HepG2 (cell line): ENCODE results near the gene HBS1L. TPM values are rescaled to one million over a fixed set of nuclear protein-coding genes. Genes with fewer than 3 reads are reported as not detected.

Experiments used
- ARNT2 ChIP-seq: sonication (generic); formaldehyde crosslinking; IDR thresholded peaks from 2 replicates; pipeline ENCODE4 v1.8.0; 2022; ENCODE audit warnings: mild to moderate bottlenecking, low read depth, missing genetic modification reagents, moderate library complexity
- ATF5 ChIP-seq: sonication (generic); formaldehyde crosslinking; IDR thresholded peaks from 2 replicates; pipeline ENCODE4 v1.4.0; 2020; ENCODE audit warnings: mild to moderate bottlenecking, low read depth, missing genetic modification reagents
- HBP1 ChIP-seq: IDR thresholded peaks from 2 replicates; pipeline ENCODE4 v1.6.1; 2016; ENCODE audit warnings: low read depth, control low read depth
- HOXA5 ChIP-seq: sonication (generic); formaldehyde crosslinking; IDR thresholded peaks from 2 replicates; pipeline ENCODE4 v1.4.0; 2020; ENCODE audit warnings: missing genetic modification reagents
- MTA1 ChIP-seq: sonication (generic); formaldehyde crosslinking; IDR thresholded peaks from 2 replicates; pipeline ENCODE4 v1.4.0; 2020; ENCODE audit warnings: missing genetic modification reagents, mild to moderate bottlenecking, borderline replicate concordance
- PAXIP1 ChIP-seq: sonication (generic); formaldehyde crosslinking; conservative IDR thresholded peaks from 2 replicates; pipeline ENCODE4 v1.4.0; 2020; ENCODE audit warnings: mild to moderate bottlenecking, missing genetic modification reagents, moderate library complexity
- PRDM15 ChIP-seq: sonication (generic); formaldehyde crosslinking; IDR thresholded peaks from 2 replicates; pipeline ENCODE4 v1.4.0; 2020; ENCODE audit warnings: missing genetic modification reagents
- ZC3H13 ChIP-seq: sonication (generic); formaldehyde crosslinking; IDR thresholded peaks from 2 replicates; pipeline ENCODE4 v1.8.1; 2023; ENCODE audit warnings: mild to moderate bottlenecking, missing genetic modification reagents, moderate library complexity
- ZNF225 ChIP-seq: sonication (generic); formaldehyde crosslinking; IDR thresholded peaks from 2 replicates; pipeline ENCODE4 v1.4.0; 2020; ENCODE audit warnings: mild to moderate bottlenecking, missing genetic modification reagents
- ZNF260 ChIP-seq: sonication (generic); formaldehyde crosslinking; IDR thresholded peaks from 2 replicates; pipeline ENCODE4 v1.4.0; 2020; ENCODE audit warnings: missing genetic modification reagents, low read depth, mild to moderate bottlenecking, borderline replicate concordance
- ZNF503 ChIP-seq: sonication (generic); formaldehyde crosslinking; IDR thresholded peaks from 2 replicates; pipeline ENCODE4 v1.4.0; 2020; ENCODE audit warnings: missing genetic modification reagents
- ZNF574 ChIP-seq: sonication (generic); formaldehyde crosslinking; IDR thresholded peaks from 2 replicates; pipeline ENCODE4 v1.4.0; 2020; ENCODE audit warnings: missing genetic modification reagents
- polyA plus RNA-seq, 8 experiments: library from polyadenylated mRNA; depleted of rRNA in 3 of 8; stranded (reverse) in 7 of 8; unstranded in 1 of 8; fragments of >200 nt; fragmentation: Illumina TruSeq in 4 of 8; extraction: Trizol in 4 of 8; gene quantifications; 2 replicates each; pipeline versions ENCODE4 v1.2.1 to v1.2.3, GENCODE V29; 2011 to 2016; ENCODE audit warnings: low read depth in 4 of 8, missing spikeins in 1 of 8, mixed read lengths in 1 of 8; ENCODE audit not compliant: insufficient read depth in 1 of 8
- total RNA-seq, 5 experiments: library from RNA; depleted of rRNA; stranded (reverse); fragments of >200 nt; fragmentation: Illumina TruSeq; extraction: Trizol; gene quantifications; 2 replicates each; pipeline ENCODE4 v1.2.3, GENCODE V29; 2016; ENCODE audit warnings: low read depth in 1 of 5

Gene HBS1L
- total and polyA plus RNA-seq, 2 of the 13 experiments (the other 11 are each of a cell fraction or from before 2014, with no cell fraction given) = 44.1 to 138 TPM

GRCh38 chr6:135054569-135055498 lies at the start of gene HBS1L (continued):
- TF ChIP-seq PRDM15 (CRISPR knock-in tag) (0 out of 2 replicates have a peak, but pooled peaks have one; percentile 38), ATF5 (CRISPR knock-in tag) (no peak), ZNF574 (CRISPR knock-in tag) (peak; percentile 92), HBP1 (no peak), ZNF503 (CRISPR knock-in tag) (peak; percentile 60), PAXIP1 (CRISPR knock-in tag) (peak; percentile 70), ZNF225 (CRISPR knock-in tag) (0 out of 2 replicates have a peak, but pooled peaks have one; percentile 9), ZNF260 (CRISPR knock-in tag) (no peak), HOXA5 (peak; percentile 81; the same call in 1 of the 2 replicates), ZC3H13 (CRISPR knock-in tag) (peak; percentile 58; the same call in 1 of the 2 replicates), ARNT2 (peak; percentile 79), MTA1 (CRISPR knock-in tag) (peak; percentile 34; the same call in 1 of the 2 replicates)
